Endothelial cell of umbilical vein (primary cell): ENCODE results near the gene LENG9. TPM values are rescaled to one million over a fixed set of nuclear protein-coding genes. Genes with fewer than 3 reads are reported as not detected.

Experiments used
- BruUV-seq: library from RNA; stranded (reverse); fragments of 400-500 nt; replicated peaks from 2 replicates; lab custom pipeline; 2021; lab: Mats Ljungman, UMichigan
- CTCF ChIA-PET: fragments of 300-600, 350-600 bp; sonication (Branson Sonifier 250); formaldehyde crosslinking; loops from one replicate; lab custom pipeline; 2021; ENCODE audit warnings: antibody characterized with exemption, inconsistent platforms; lab: Charles Lee
- POLR2A ChIA-PET: fragments of 300-600, 350-600 bp; sonication (Branson Sonifier 250); formaldehyde crosslinking; loops from one replicate; lab custom pipeline; 2021; ENCODE audit warnings: antibody characterized with exemption, inconsistent platforms; lab: Charles Lee
- DNase-seq: peaks from one replicate; pipeline ENCODE4 v3.0.0-alpha.2; 2011; ENCODE audit warnings: low read depth, low spot score
- FAIRE-seq: peaks from 2 replicates; lab custom pipeline; 2011; peaks lifted over from hg19 to GRCh38; lab: Jason Lieb, UNC
- H2AFZ ChIP-seq: 2 replicates; pipeline ENCODE4 v1.6.0; 2012; ENCODE audit warnings: low read depth, low read length, control low read depth, inconsistent platforms
- H3K27ac ChIP-seq: 2 replicates; pipeline ENCODE4 v1.5.1; 2011; ENCODE audit warnings: low read depth, mild to moderate bottlenecking, control low read depth, low read length, moderate library complexity; ENCODE audit not compliant: insufficient read depth
- H3K27me3 ChIP-seq, 2 experiments: 2 replicates each; pipeline versions ENCODE4 v1.6.0 to v1.6.1; 2011; ENCODE audit warnings: low read length in 2 of 2, mixed read lengths in 1 of 2; ENCODE audit not compliant: control insufficient read depth in 2 of 2, insufficient read depth in 2 of 2
- H3K36me3 ChIP-seq, 2 experiments: 2 replicates in 1 of 2; 3 replicates in 1 of 2; pipeline ENCODE4 v1.5.1; 2011; ENCODE audit warnings: low read length in 2 of 2, mild to moderate bottlenecking in 1 of 2, moderate library complexity in 1 of 2; ENCODE audit not compliant: control insufficient read depth in 2 of 2, insufficient read depth in 2 of 2; ENCODE audit errors: extremely low read depth in 1 of 2
- H3K4me1 ChIP-seq: 3 replicates; pipeline ENCODE4 v1.5.1; 2011; ENCODE audit warnings: mild to moderate bottlenecking, low read length; ENCODE audit not compliant: control insufficient read depth, insufficient read depth; ENCODE audit errors: extremely low read depth
- H3K4me2 ChIP-seq: 2 replicates; pipeline ENCODE4 v1.6.1; 2011; ENCODE audit warnings: low read length, control low read depth, mixed read lengths; ENCODE audit not compliant: insufficient read depth
- H3K4me3 ChIP-seq, 3 experiments: fragments of 200-600 bp in 1 of 3; sonication (generic), shearing (Covaris generic) in 1 of 3; replicated peaks in 1 of 3; 2 replicates each; pipeline ENCODE4 v1.5.1; 2011 to 2016; ENCODE audit warnings: control low read depth in 3 of 3, low read length in 3 of 3, mild to moderate bottlenecking in 2 of 3, inconsistent platforms in 1 of 3, low read depth in 1 of 3, moderate library complexity in 1 of 3; ENCODE audit not compliant: insufficient read depth in 1 of 3
- H3K79me2 ChIP-seq: 2 replicates; pipeline ENCODE4 v1.6.0; 2012; ENCODE audit warnings: low read length, inconsistent platforms; ENCODE audit not compliant: control insufficient read depth, insufficient read depth
- H3K9ac ChIP-seq: replicated peaks from 2 replicates; pipeline ENCODE3; 2011; ENCODE audit warnings: low read length, control low read depth; ENCODE audit not compliant: insufficient read depth; ENCODE audit errors: extremely low read depth
- H3K9me1 ChIP-seq: replicated peaks from 3 replicates; pipeline ENCODE4 v1.6.0; 2011; ENCODE audit warnings: mild to moderate bottlenecking, low read length; ENCODE audit not compliant: control insufficient read depth, insufficient read depth; ENCODE audit errors: extremely low read depth
- H3K9me3 ChIP-seq: replicated peaks from 2 replicates; pipeline ENCODE4 v1.5.1; 2012; ENCODE audit warnings: low read length, inconsistent platforms; ENCODE audit not compliant: control insufficient read depth, insufficient read depth
- H4K20me1 ChIP-seq: replicated peaks from 2 replicates; pipeline ENCODE3; 2011; ENCODE audit warnings: mild to moderate bottlenecking, low read length; ENCODE audit not compliant: control insufficient read depth, insufficient read depth; ENCODE audit errors: extremely low read depth
- CTCF ChIP-seq, 2 donors: IDR thresholded peaks; 1 replicate in 1 of 2; 2 replicates in 1 of 2; pipeline ENCODE4 v1.5.1; 2011; ENCODE audit warnings: low read length in 2 of 2, mild to moderate bottlenecking in 2 of 2, moderate library complexity in 2 of 2, control low read depth in 1 of 2, inconsistent platforms in 1 of 2, low read depth in 1 of 2; ENCODE audit not compliant: insufficient read depth in 1 of 2; ENCODE audit errors: extremely low read depth in 1 of 2
- EZH2 ChIP-seq: IDR thresholded peaks from 2 replicates; pipeline ENCODE4 v1.6.1; 2012; ENCODE audit warnings: borderline replicate concordance, low read depth, mild to moderate bottlenecking, moderate library complexity, low read length, inconsistent platforms; ENCODE audit not compliant: severe bottlenecking
- FOS ChIP-seq: IDR thresholded peaks from 2 replicates; pipeline ENCODE4 v1.6.1; 2011; ENCODE audit warnings: mild to moderate bottlenecking, low read length, moderate library complexity, borderline replicate concordance; ENCODE audit not compliant: insufficient read depth
- GATA2 ChIP-seq: IDR thresholded peaks from 2 replicates; pipeline ENCODE4 v1.7.0; 2011; ENCODE audit warnings: low read depth, mild to moderate bottlenecking, moderate library complexity, mixed read lengths, low read length; ENCODE audit not compliant: insufficient read length, insufficient read depth
- JUN ChIP-seq: IDR thresholded peaks from 2 replicates; pipeline ENCODE4 v1.6.1; 2011; ENCODE audit warnings: borderline replicate concordance, low read depth; ENCODE audit not compliant: insufficient read length, insufficient read depth
- MAX ChIP-seq: IDR thresholded peaks from 2 replicates; pipeline ENCODE4 v1.6.1; 2011; ENCODE audit not compliant: insufficient read depth, insufficient read length
- MYC ChIP-seq: IDR thresholded peaks from one replicate; pipeline ENCODE4 v1.6.1; 2011; ENCODE audit warnings: mild to moderate bottlenecking, low read depth, low read length
- POLR2A ChIP-seq: IDR thresholded peaks from 2 replicates; pipeline ENCODE4 v1.6.1; 2012; ENCODE audit warnings: low read depth, mild to moderate bottlenecking, control low read depth, low read length
- POLR2AphosphoS5 ChIP-seq: IDR thresholded peaks from 2 replicates; pipeline ENCODE4 v1.6.1; 2012; ENCODE audit warnings: low read depth, mild to moderate bottlenecking, control low read depth, low read length, moderate library complexity; ENCODE audit not compliant: insufficient read depth
- dilution Hi-C: fragments of 300-500 bp; cut with MboI; formaldehyde crosslinking; loops from one replicate; pipeline ENCODE4 v1.15.0; 2019; ENCODE audit warnings: low sequenced_read_pairs; ENCODE audit not compliant: extremely low pct_ligation_motif_present
- intact Hi-C: fragments of 100-400 bp; cut with micrococcal nuclease; formaldehyde crosslinking; loops from one replicate; pipeline ENCODE4 v1.10.0; 2022
- polyA plus RNA-seq, 4 experiments: library from polyadenylated mRNA; depleted of rRNA in 3 of 4; stranded (reverse) in 3 of 4; unstranded in 1 of 4; fragments of >200 nt; gene quantifications; 2 replicates each; pipeline versions ENCODE4 v1.2.1 to v1.2.3, GENCODE V29; 2011 to 2012; ENCODE audit warnings: missing spikeins in 1 of 4
- total RNA-seq: library from RNA; stranded (reverse); gene quantifications from 2 replicates; pipeline ENCODE4 v1.2.3, GENCODE V29; 2021

Gene LENG9
- total and polyA plus RNA-seq, 2 donors (not counting 3 experiments of a cell fraction or from before 2014, with no cell fraction given) = 0.97 to 2.8 TPM

GRCh38 chr19:54418930-54419800 lies 44.4 kb downstream of the LENG9 start:
- Histone ChIP-seq H3K27ac (no peak overlapping the region), H3K9me1 (no peaks in the 10 kb centered on the region), H3K79me2 (no peaks in the 10 kb centered on the region), H4K20me1 (no peaks in the 10 kb centered on the region), H3K36me3 (no peaks in the 10 kb centered on the region), H3K4me2 (no peak overlapping the region), H2AFZ (no peak overlapping the region), H3K4me3 (no peak overlapping the region), H3K9me3 (no peaks in the 10 kb centered on the region), H3K27me3 (peaks cover 36 to 47% of the 10 kb centered on the region in 2 experiments), H3K4me1 (no peaks in the 10 kb centered on the region), H3K9ac (no peak overlapping the region)
- no TSS peak for BruUV-seq
- intact Hi-C loops = no loop called here
- FAIRE-seq (no peak), DNase-seq (no peak)
- POLR2A ChIA-PET = no interaction called here
- CTCF ChIA-PET = interaction anchor here (1.3 kb wide), 2 partner anchors 19 to 28 kb away, joined by 3 to 6 read pairs; no protein-coding TSS in a partner anchor
- dilution Hi-C loops = no loop called here
- no peak for TF ChIP-seq MYC
- no peak for TF ChIP-seq CTCF (IDR thresholded peaks at IDR 0.05; ENCODE audit: extremely low read depth in 1 of 2, insufficient read depth in 1 of 2, low read depth in 1 of 2, low read length in 2 of 2)
- TF ChIP-seq MAX = no peak
- TF ChIP-seq POLR2A = no peak
- no peak for TF ChIP-seq POLR2AphosphoS5
- no peak for TF ChIP-seq GATA2
- no peak for TF ChIP-seq FOS
- TF ChIP-seq EZH2 = no peak
- TF ChIP-seq JUN = no peak
